ENCODE results near the gene PYROXD2.
"Not testable (repeated sequence)": the region's sequence is repeated elsewhere in the genome, so short reads cannot be mapped to it uniquely, and the experiment has no call there.

PYROXD2 gene

DNA sequence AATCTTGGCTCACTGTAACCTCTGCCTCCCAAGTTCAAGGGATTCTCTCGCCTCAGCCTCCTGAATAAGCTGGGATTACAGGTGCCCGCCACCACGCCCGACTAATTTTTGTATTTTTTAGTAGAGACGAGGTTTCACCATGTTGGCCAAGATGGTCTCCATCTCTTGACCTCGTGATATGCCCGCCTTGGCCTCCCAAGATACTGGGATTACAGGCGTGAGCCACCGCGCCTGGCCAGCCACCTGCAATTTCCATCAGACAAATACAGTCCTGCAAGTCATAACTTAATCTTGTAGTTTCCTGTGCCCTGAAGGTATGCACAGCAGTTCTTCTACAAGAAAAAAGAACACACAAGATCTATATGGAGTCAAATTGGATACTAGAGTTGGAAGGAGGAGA, 73.3 kb downstream of the PYROXD2 start:
- not testable (repeated sequence) for H3K27ac ChIP-seq (ENCODE audit: low read length); H3K4me1 ChIP-seq (ENCODE audit: control insufficient read depth, insufficient read depth, low read length); H3K27me3 ChIP-seq (ENCODE audit: control insufficient read depth in 1 of 2, insufficient read depth in 2 of 2, low read length in 2 of 2); H3K36me3 ChIP-seq (ENCODE audit: control insufficient read depth in 2 of 2, insufficient read depth in 2 of 2, low read length in 2 of 2); H3K9ac ChIP-seq (ENCODE audit: low read length in 2 of 2); H3K9me3 ChIP-seq (ENCODE audit: control insufficient read depth in 2 of 2, low read length in 2 of 2); H3K4me3 ChIP-seq (ENCODE audit: low read length in 2 of 2)

- Histone ChIP-seq H3K4me3 (ENCODE audit: low read length in 2 of 2) (no peak overlapping the region), H3K27ac (ENCODE audit: low read length) (no peak overlapping the region), H3K27me3 (ENCODE audit: control insufficient read depth in 1 of 2, insufficient read depth in 2 of 2, low read length in 2 of 2) (peaks cover 0 to 2% of the 10 kb centered on the region in 2 donors), H3K9me3 (ENCODE audit: control insufficient read depth in 2 of 2, low read length in 2 of 2) (no peaks in the 10 kb centered on the region), H3K36me3 (ENCODE audit: control insufficient read depth in 2 of 2, insufficient read depth in 2 of 2, low read length in 2 of 2) (no peaks in the 10 kb centered on the region), H3K4me1 (ENCODE audit: control insufficient read depth, insufficient read depth, low read length) (no peaks in the 10 kb centered on the region), H3K9ac (ENCODE audit: low read length in 2 of 2) (no peak overlapping the region)
These were observed 74.1 kb downstream of the PYROXD2 start for GRCh38 chr10:98340940-98341310.

GRCh38 chr10:98340261-98340939, 74.6 kb downstream of the PYROXD2 start:
- no peak overlapping the region for H3K27ac ChIP-seq (ENCODE audit: low read length)
- H3K4me3 ChIP-seq (ENCODE audit: low read length in 2 of 2): no peak overlapping the region
- H3K9ac ChIP-seq (ENCODE audit: low read length in 2 of 2): no peak overlapping the region
- no peaks in the 10 kb centered on the region for H3K36me3 ChIP-seq (ENCODE audit: control insufficient read depth in 2 of 2, insufficient read depth in 2 of 2, low read length in 2 of 2)
- peaks cover 0 to 2% of the 10 kb centered on the region in 2 donors for H3K27me3 ChIP-seq (ENCODE audit: control insufficient read depth in 1 of 2, insufficient read depth in 2 of 2, low read length in 2 of 2)
- no peaks in the 10 kb centered on the region for H3K4me1 ChIP-seq (ENCODE audit: control insufficient read depth, insufficient read depth, low read length)
- H3K9me3 ChIP-seq (ENCODE audit: control insufficient read depth in 2 of 2, low read length in 2 of 2): no peaks in the 10 kb centered on the region

DNA sequence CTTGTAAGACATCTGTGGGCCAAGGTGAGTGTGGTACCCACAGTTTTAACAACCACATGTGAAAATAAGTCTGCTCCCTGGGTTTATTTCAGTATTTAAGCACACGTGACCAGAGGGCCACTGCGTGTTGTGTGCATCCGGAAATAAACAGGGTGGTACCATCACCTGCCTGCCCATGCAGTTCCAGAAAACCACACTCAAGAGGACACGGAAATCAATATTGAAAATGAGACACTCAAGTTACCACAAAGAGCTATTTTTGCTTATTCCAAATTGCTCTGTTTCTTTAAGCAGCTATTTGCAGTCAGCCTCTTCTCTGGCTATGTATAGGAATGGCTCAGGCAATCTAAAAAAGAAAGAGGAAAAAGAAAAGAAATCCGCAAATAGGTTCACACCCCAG, 75.2 kb downstream of the PYROXD2 start:
- Histone ChIP-seq H3K9ac (ENCODE audit: low read length in 2 of 2) (no peak overlapping the region), H3K36me3 (ENCODE audit: control insufficient read depth in 2 of 2, insufficient read depth in 2 of 2, low read length in 2 of 2) (no peaks in the 10 kb centered on the region), H3K27me3 (ENCODE audit: control insufficient read depth in 1 of 2, insufficient read depth in 2 of 2, low read length in 2 of 2) (peaks cover 0 to 2% of the 10 kb centered on the region in 2 donors), H3K9me3 (ENCODE audit: control insufficient read depth in 2 of 2, low read length in 2 of 2) (no peaks in the 10 kb centered on the region), H3K27ac (ENCODE audit: low read length) (no peak overlapping the region), H3K4me3 (ENCODE audit: low read length in 2 of 2) (no peak overlapping the region), H3K4me1 (ENCODE audit: control insufficient read depth, insufficient read depth, low read length) (no peaks in the 10 kb centered on the region)

DNA sequence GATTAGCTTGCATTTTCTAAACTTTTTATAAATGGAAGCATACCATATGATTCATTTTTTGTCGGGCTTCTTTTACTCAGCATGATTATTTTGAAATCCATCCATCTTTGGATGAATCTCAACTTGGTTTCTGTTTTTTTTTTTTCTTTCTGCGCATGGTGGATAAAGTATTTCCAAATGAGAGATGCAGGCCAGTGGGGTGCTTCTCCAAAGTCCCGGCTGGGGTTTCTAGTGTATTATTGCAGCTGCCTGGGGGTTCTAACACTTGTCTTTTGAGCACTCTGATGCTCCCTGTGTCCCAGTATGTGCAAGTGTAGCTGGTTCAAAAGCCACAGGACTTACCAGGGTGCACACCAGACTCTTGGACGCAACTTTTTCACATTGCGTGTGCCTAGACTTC, 76.1 kb downstream of the PYROXD2 start:
- Histone ChIP-seq H3K4me1 (ENCODE audit: control insufficient read depth, insufficient read depth, low read length) (no peaks in the 10 kb centered on the region), H3K27me3 (ENCODE audit: control insufficient read depth in 1 of 2, insufficient read depth in 2 of 2, low read length in 2 of 2) (peaks cover 0 to 2% of the 10 kb centered on the region in 2 donors), H3K36me3 (ENCODE audit: control insufficient read depth in 2 of 2, insufficient read depth in 2 of 2, low read length in 2 of 2) (no peaks in the 10 kb centered on the region), H3K9ac (ENCODE audit: low read length in 2 of 2) (no peak overlapping the region), H3K9me3 (ENCODE audit: control insufficient read depth in 2 of 2, low read length in 2 of 2) (no peaks in the 10 kb centered on the region), H3K4me3 (ENCODE audit: low read length in 2 of 2) (no peak overlapping the region), H3K27ac (ENCODE audit: low read length) (no peak overlapping the region)

GRCh38 chr10:98338318-98338717, 76.7 kb downstream of the PYROXD2 start:
- Histone ChIP-seq H3K9ac (ENCODE audit: low read length in 2 of 2) (no peak overlapping the region), H3K27ac (ENCODE audit: low read length) (no peak overlapping the region), H3K4me3 (ENCODE audit: low read length in 2 of 2) (no peak overlapping the region), H3K27me3 (ENCODE audit: control insufficient read depth in 1 of 2, insufficient read depth in 2 of 2, low read length in 2 of 2) (peaks cover 0 to 2% of the 10 kb centered on the region in 2 donors), H3K36me3 (ENCODE audit: control insufficient read depth in 2 of 2, insufficient read depth in 2 of 2, low read length in 2 of 2) (no peaks in the 10 kb centered on the region), H3K9me3 (ENCODE audit: control insufficient read depth in 2 of 2, low read length in 2 of 2) (no peaks in the 10 kb centered on the region), H3K4me1 (ENCODE audit: control insufficient read depth, insufficient read depth, low read length) (no peaks in the 10 kb centered on the region)

DNA sequence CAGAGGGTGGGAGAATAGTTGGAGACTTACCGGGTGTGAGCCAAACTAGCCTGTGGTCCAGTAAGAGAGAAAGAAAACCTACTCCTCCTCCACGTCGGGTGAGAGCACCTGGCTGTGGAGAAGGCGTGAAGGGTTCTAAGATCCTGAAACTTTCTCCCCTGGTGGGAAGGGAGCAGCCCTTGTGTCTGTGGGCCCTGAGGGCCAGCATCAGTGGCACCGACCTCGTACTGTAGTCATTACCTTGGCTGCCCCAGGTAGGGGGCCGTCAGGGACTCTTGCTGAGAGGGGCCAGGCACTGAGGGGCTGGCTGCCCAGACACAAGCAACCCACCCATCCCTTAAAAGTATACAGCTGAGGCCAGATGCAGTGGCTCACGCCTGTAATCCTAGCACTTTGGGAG, 77.5 kb downstream of the PYROXD2 start:
- Histone ChIP-seq H3K36me3 (ENCODE audit: control insufficient read depth in 2 of 2, insufficient read depth in 2 of 2, low read length in 2 of 2) (no peaks in the 10 kb centered on the region), H3K9me3 (ENCODE audit: control insufficient read depth in 2 of 2, low read length in 2 of 2) (no peaks in the 10 kb centered on the region), H3K27me3 (ENCODE audit: control insufficient read depth in 1 of 2, insufficient read depth in 2 of 2, low read length in 2 of 2) (no peaks in the 10 kb centered on the region), H3K4me1 (ENCODE audit: control insufficient read depth, insufficient read depth, low read length) (no peaks in the 10 kb centered on the region), H3K9ac (ENCODE audit: low read length in 2 of 2) (no peak overlapping the region), H3K27ac (ENCODE audit: low read length) (no peak overlapping the region), H3K4me3 (ENCODE audit: low read length in 2 of 2) (no peak overlapping the region)

Measured in stomach smooth muscle (tissue), 2 donors.